Left cardiac atrium (tissue), 4 donors: ENCODE results near the gene TMEM151A. TPM values are rescaled to one million over a fixed set of nuclear protein-coding genes. Genes with fewer than 3 reads are reported as not detected.
"Not testable (repeated sequence)": the region's sequence is repeated elsewhere in the genome, so short reads cannot be mapped to it uniquely, and the experiment has no call there.

Experiments used
- ATAC-seq, 2 donors: fragments of 200-7000 bp; cut with Tn5 transposase; one replicate each; pipeline ENCODE4 v1.9.1; 2020; ENCODE audit warnings: mild to moderate bottlenecking in 2 of 2, moderate library complexity in 2 of 2
- DNase-seq: peaks from one replicate; pipeline ENCODE4 v3.0.0-alpha.2; 2020
- intact Hi-C, 2 donors: fragments of 100-400 bp; cut with DNase I; formaldehyde crosslinking; loops; one replicate each; pipeline versions ENCODE4 v1.14.1 to v1.15.1; 2022 to 2023
- long read RNA-seq: library from polyadenylated mRNA; unstranded; transcript quantifications from one replicate; pipeline ENCODE4 v2.0.0, GENCODE V29; 2021
- total RNA-seq, 2 donors: library from RNA; stranded (reverse); fragmentation: NEBNext Ultra II Directional; extraction: Animal tissue kit (Norgen Biotek cat#: 25700); gene quantifications; one replicate each; pipeline ENCODE4 v1.2.1, GENCODE V29; 2021
- donor health status: DM: no; HTN: yes; CAD: no.
- donor health status: DM: no; HTN: yes; CAD: no; lungs with severe emphysema.
- donor health status: DM: yes; HTN: yes; CAD: no.
- donor health status: Dilated cardiomyopathy.

TMEM151A gene
- total RNA-seq = 1 to 10 TPM in 1 of 2 donors, under 1 TPM in 1; 0.86 to 1.1 TPM
- long read RNA-seq = 0 reads

GRCh38 chr11:66291706-66292542, at the start of gene TMEM151A:
TMEM151A (plus strand) TSS chr11:66291894; CDS start chr11:66292014, 120 bp downstream.
- ATAC-seq (no peak), DNase-seq (no peak)
- intact Hi-C loops = no loop called here

GRCh38 chr11:66242095-66242765, 49.5 kb upstream of the TMEM151A start:
- ATAC-seq (peak in 1 of 2 donors; percentile 13), DNase-seq (no peak)
- intact Hi-C loops = no loop called here

- intact Hi-C loops = no loop called here
- ATAC-seq (peak in 1 of 2 donors; percentile 9), DNase-seq (no peak)
Observed at GRCh38 chr11:66243782-66244535, 47.7 kb upstream of the TMEM151A start.

GRCh38 chr11:66247295-66247694, 44.4 kb upstream of the TMEM151A start:
- ATAC-seq (no peak), DNase-seq (no peak)
- intact Hi-C loops = no loop called here

GRCh38 chr11:66247801-66248200, 43.9 kb upstream of the TMEM151A start:
- DNase-seq (no peak), ATAC-seq (no peak)
- intact Hi-C loops = no loop called here

GRCh38 chr11:66248903-66249302, 42.8 kb upstream of the TMEM151A start:
- intact Hi-C loops = no loop called here
- no peak for DNase-seq
- no peak for ATAC-seq

GRCh38 chr11:66251809-66252208, 39.9 kb upstream of the TMEM151A start:
- intact Hi-C loops = no loop called here
- no peak for DNase-seq
- no peak for ATAC-seq

- DNase-seq, ATAC-seq, intact Hi-C loops: not testable (repeated sequence)
Observed at GRCh38 chr11:66253081-66253480, 38.6 kb upstream of the TMEM151A start.

GRCh38 chr11:66258473-66258893, 33.2 kb upstream of the TMEM151A start:
- ATAC-seq (no peak), DNase-seq (no peak)
- intact Hi-C loops = loop anchor here in 1 of 2 donors (2.0 kb wide), 1 partner anchor 36 kb away; no protein-coding TSS in a partner anchor

- no peak for ATAC-seq
- DNase-seq = no peak
- intact Hi-C loops = loop anchor here in 1 of 2 donors (2.0 kb wide), 1 partner anchor 36 kb away; no protein-coding TSS in a partner anchor
Observed at GRCh38 chr11:66259225-66259624, 32.5 kb upstream of the TMEM151A start.

GRCh38 chr11:66259956-66260355, 31.7 kb upstream of the TMEM151A start:
- DNase-seq (no peak), ATAC-seq (no peak)
- intact Hi-C loops = loop anchor here in 1 of 2 donors (2.0 kb wide), 1 partner anchor 37 kb away; no protein-coding TSS in a partner anchor

GRCh38 chr11:66261578-66261977, 30.1 kb upstream of the TMEM151A start:
- DNase-seq (no peak), ATAC-seq (no peak)
- intact Hi-C loops = no loop called here

GRCh38 chr11:66262191-66262590, 29.5 kb upstream of the TMEM151A start:
- ATAC-seq (no peak), DNase-seq (no peak)
- intact Hi-C loops = no loop called here

GRCh38 chr11:66262696-66263095, 29.0 kb upstream of the TMEM151A start:
- no peak for DNase-seq
- no peak for ATAC-seq
- intact Hi-C loops = no loop called here

GRCh38 chr11:66263231-66263630, 28.5 kb upstream of the TMEM151A start:
- no peak for ATAC-seq
- intact Hi-C loops = no loop called here
- no peak for DNase-seq

GRCh38 chr11:66263785-66264184, 27.9 kb upstream of the TMEM151A start:
- intact Hi-C loops = no loop called here
- ATAC-seq (no peak), DNase-seq (no peak)

GRCh38 chr11:66264383-66264782, 27.3 kb upstream of the TMEM151A start:
- intact Hi-C loops = no loop called here
- no peak for ATAC-seq
- DNase-seq = no peak

GRCh38 chr11:66264914-66265313, 26.8 kb upstream of the TMEM151A start:
- ATAC-seq (no peak), DNase-seq (no peak)
- intact Hi-C loops = no loop called here

- intact Hi-C loops = no loop called here
- no peak for DNase-seq
- ATAC-seq = no peak
Observed at GRCh38 chr11:66265531-66266377, 25.9 kb upstream of the TMEM151A start.
